ENCODE measurements around the gene CCDC87. TPM values are rescaled to one million over a fixed set of nuclear protein-coding genes. Genes with fewer than 3 reads are reported as not detected.
A peak's percentile ranks its signal among the peaks of the same experiment; 100 is the strongest.
"Not testable (repeated sequence)": the region's sequence is repeated elsewhere in the genome, so short reads cannot be mapped to it uniquely, and the experiment has no call there.

The CCDC87 gene
- total RNA-seq, 1 experiment from 2014 or later = 1.1 TPM

GRCh38 chr11:66607126-66607834, 14.4 kb upstream of the CCDC87 start:
- H3K79me2 ChIP-seq (ENCODE audit: insufficient read depth, low read length) = no peaks in the 10 kb centered on the region
- no peak overlapping the region for H3K4me2 ChIP-seq (ENCODE audit: insufficient read depth, insufficient read length, low read length)
- H2BK15ac ChIP-seq (ENCODE audit: low read depth, low read length) = no peak overlapping the region
- H2AFZ ChIP-seq (ENCODE audit: low read length) = no peak overlapping the region
- H2BK12ac ChIP-seq (ENCODE audit: insufficient read length, low read depth, low read length) = no peak overlapping the region
- no peaks in the 10 kb centered on the region for H3K4me1 Mint-ChIP-seq
- no peaks in the 10 kb centered on the region for H3K27me3 Mint-ChIP-seq (ENCODE audit: low read depth)
- H4K8ac ChIP-seq (replicated peaks; ENCODE audit: insufficient read length, low read depth, low read length) = no peak overlapping the region
- no peak overlapping the region; a peak in 1 of 5 replicates for H3K4me3 Mint-ChIP-seq
- H3K56ac ChIP-seq (ENCODE audit: insufficient read length, low read depth, low read length) = no peak overlapping the region
- DNase-seq = no peak
- no CpG with 5 or more reads among the region's 8 CpGs for WGBS (ENCODE audit: extremely low coverage, insufficient read length, low lambda C conversion rate)
- no peaks in the 10 kb centered on the region for H4K20me1 ChIP-seq (ENCODE audit: control insufficient read depth, insufficient read depth, insufficient read length)
- H3K18ac ChIP-seq (ENCODE audit: insufficient read length, low read depth, low read length) = no peak overlapping the region
- no peaks in the 10 kb centered on the region for H3K27me3 ChIP-seq (ENCODE audit: insufficient read depth, low read length)
- no peak overlapping the region for H3K27ac ChIP-seq (ENCODE audit: insufficient read length, low read depth, low read length)
- no peak overlapping the region for H3K4ac ChIP-seq (ENCODE audit: low read depth, low read length)
- H3K9ac ChIP-seq (ENCODE audit: extremely low read depth, insufficient read length, low read length) = no peak overlapping the region
- H2BK5ac ChIP-seq (ENCODE audit: insufficient read length, low read length) = no peak overlapping the region
- no peak overlapping the region for H2BK120ac ChIP-seq (ENCODE audit: low read depth, low read length, poor library complexity, severe bottlenecking)
- H4K5ac ChIP-seq (ENCODE audit: insufficient read length, low read depth, low read length) = no peak overlapping the region
- no peak overlapping the region for H3T11ph ChIP-seq (ENCODE audit: low read length)
- peaks cover 0 to 53% (median 46%) of the 10 kb centered on the region in 3 experiments; a peak in 6 of 7 replicates for H3K36me3 Mint-ChIP-seq (ENCODE audit: insufficient read depth in 1 of 3, low read depth in 3 of 3)
- peaks cover 0 to 3% of the 10 kb centered on the region in 2 experiments; a peak in 2 of 5 replicates for H3K9me3 Mint-ChIP-seq
- H3K4me1 ChIP-seq (ENCODE audit: insufficient read depth, low read length) = no peaks in the 10 kb centered on the region
- H3K14ac ChIP-seq (ENCODE audit: insufficient read depth, low read length) = no peak overlapping the region
- peak overlapping the region in 1 of 3 experiments; percentile 83; a peak in 2 of 7 replicates for H3K27ac Mint-ChIP-seq
- H2BK20ac ChIP-seq (ENCODE audit: low read depth, low read length, poor library complexity, severe bottlenecking) = no peak overlapping the region
- no peaks in the 10 kb centered on the region for H3K9me3 ChIP-seq (ENCODE audit: control insufficient read depth, low read depth, low read length)
- no peak overlapping the region for H2AK5ac ChIP-seq (ENCODE audit: insufficient read length, low read length)
- H3K23ac ChIP-seq (ENCODE audit: insufficient read length, low read depth, low read length) = no peak overlapping the region
- no peaks in the 10 kb centered on the region for H3K23me2 ChIP-seq (ENCODE audit: insufficient read length, low read depth, low read length, poor library complexity, severe bottlenecking)
- no peak overlapping the region for H4K91ac ChIP-seq (ENCODE audit: insufficient read length, low read depth, low read length)
- H3K79me1 ChIP-seq (ENCODE audit: insufficient read depth, low read depth, low read length, poor library complexity, severe bottlenecking) = no peaks in the 10 kb centered on the region
- TF ChIP-seq, protein P1, sequence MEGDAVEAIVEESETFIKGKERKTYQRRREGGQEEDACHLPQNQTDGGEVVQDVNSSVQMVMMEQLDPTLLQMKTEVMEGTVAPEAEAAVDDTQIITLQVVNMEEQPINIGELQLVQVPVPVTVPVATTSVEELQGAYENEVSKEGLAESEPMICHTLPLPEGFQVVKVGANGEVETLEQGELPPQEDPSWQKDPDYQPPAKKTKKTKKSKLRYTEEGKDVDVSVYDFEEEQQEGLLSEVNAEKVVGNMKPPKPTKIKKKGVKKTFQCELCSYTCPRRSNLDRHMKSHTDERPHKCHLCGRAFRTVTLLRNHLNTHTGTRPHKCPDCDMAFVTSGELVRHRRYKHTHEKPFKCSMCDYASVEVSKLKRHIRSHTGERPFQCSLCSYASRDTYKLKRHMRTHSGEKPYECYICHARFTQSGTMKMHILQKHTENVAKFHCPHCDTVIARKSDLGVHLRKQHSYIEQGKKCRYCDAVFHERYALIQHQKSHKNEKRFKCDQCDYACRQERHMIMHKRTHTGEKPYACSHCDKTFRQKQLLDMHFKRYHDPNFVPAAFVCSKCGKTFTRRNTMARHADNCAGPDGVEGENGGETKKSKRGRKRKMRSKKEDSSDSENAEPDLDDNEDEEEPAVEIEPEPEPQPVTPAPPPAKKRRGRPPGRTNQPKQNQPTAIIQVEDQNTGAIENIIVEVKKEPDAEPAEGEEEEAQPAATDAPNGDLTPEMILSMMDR (conservative IDR thresholded peaks at IDR 0.05) = no peak

- not testable (repeated sequence) for H3K23ac ChIP-seq (ENCODE audit: insufficient read length, low read depth, low read length); H3K23me2 ChIP-seq (ENCODE audit: insufficient read length, low read depth, low read length, poor library complexity, severe bottlenecking); H3K4me2 ChIP-seq (ENCODE audit: insufficient read depth, insufficient read length, low read length); H3K27me3 ChIP-seq (ENCODE audit: insufficient read depth, low read length); H3K14ac ChIP-seq (ENCODE audit: insufficient read depth, low read length); H3K9me3 ChIP-seq (ENCODE audit: control insufficient read depth, low read depth, low read length); H2AFZ ChIP-seq (ENCODE audit: low read length); H2BK20ac ChIP-seq (ENCODE audit: low read depth, low read length, poor library complexity, severe bottlenecking); H3K27ac ChIP-seq (ENCODE audit: insufficient read length, low read depth, low read length); H3K4me1 ChIP-seq (ENCODE audit: insufficient read depth, low read length); H3K27ac Mint-ChIP-seq; H3T11ph ChIP-seq (ENCODE audit: low read length); H2BK15ac ChIP-seq (ENCODE audit: low read depth, low read length); H4K5ac ChIP-seq (ENCODE audit: insufficient read length, low read depth, low read length); H3K79me1 ChIP-seq (ENCODE audit: insufficient read depth, low read depth, low read length, poor library complexity, severe bottlenecking); H4K8ac ChIP-seq (replicated peaks; ENCODE audit: insufficient read length, low read depth, low read length); H2AK5ac ChIP-seq (ENCODE audit: insufficient read length, low read length); H2BK5ac ChIP-seq (ENCODE audit: insufficient read length, low read length); H3K18ac ChIP-seq (ENCODE audit: insufficient read length, low read depth, low read length); H2BK120ac ChIP-seq (ENCODE audit: low read depth, low read length, poor library complexity, severe bottlenecking); H4K91ac ChIP-seq (ENCODE audit: insufficient read length, low read depth, low read length); H3K4ac ChIP-seq (ENCODE audit: low read depth, low read length); DNase-seq; H3K9me3 Mint-ChIP-seq; H3K79me2 ChIP-seq (ENCODE audit: insufficient read depth, low read length); H2BK12ac ChIP-seq (ENCODE audit: insufficient read length, low read depth, low read length); H3K27me3 Mint-ChIP-seq (ENCODE audit: low read depth); H3K4me1 Mint-ChIP-seq; H3K4me3 Mint-ChIP-seq; H3K56ac ChIP-seq (ENCODE audit: insufficient read length, low read depth, low read length); H4K20me1 ChIP-seq (ENCODE audit: control insufficient read depth, insufficient read depth, insufficient read length); H3K9ac ChIP-seq (ENCODE audit: extremely low read depth, insufficient read length, low read length)
- H3K36me3 Mint-ChIP-seq (ENCODE audit: insufficient read depth in 1 of 3, low read depth in 3 of 3) = peaks cover 0 to 58% (median 50%) of the 10 kb centered on the region in 3 experiments; a peak in 6 of 7 replicates
- WGBS (ENCODE audit: extremely low coverage, insufficient read length, low lambda C conversion rate) = no CpG with 5 or more reads among the region's 3 CpGs
These were observed 13.7 kb upstream of the CCDC87 start for GRCh38 chr11:66606608-66607007.

All from H9 (cell line).